ENCODE measurements around the gene SWAP70.
A peak's percentile ranks its signal among the peaks of the same experiment; 100 is the strongest.

The SWAP70 gene

GRCh38 chr11:9787981-9788521 lies 124.2 kb downstream of the SWAP70 start:
- H3K4me3 ChIP-seq, result no peak overlapping the region
- peaks cover 0 to 76% (median 0%) of the 10 kb centered on the region in 11 experiments; a peak in 8 of 22 replicates for H3K27me3 ChIP-seq
- H3K36me3 ChIP-seq, result peaks cover 0 to 91% (median 0%) of the 10 kb centered on the region in 11 experiments; a peak in 5 of 22 replicates
- H3K27ac ChIP-seq, result peak overlapping the region in 1 of 11 experiments; percentile 38; a peak in 1 of 22 replicates
- TF ChIP-seq Cebpa-rat (IDR thresholded peaks at IDR 0.05), result no peak
- no peak overlapping the region; a peak in 1 of 22 replicates for H3K9ac ChIP-seq
- H3K4me2 ChIP-seq, result peak overlapping the region; percentile 48 to 76 (median 67)
- H4K20me1 ChIP-seq, result peaks cover 0 to 60% (median 13%) of the 10 kb centered on the region in 11 experiments; a peak in 11 of 22 replicates
- H3K9me3 ChIP-seq (replicated peaks in 1 of 11), result peaks cover 0 to 10% (median 0%) of the 10 kb centered on the region in 11 experiments; a peak in 1 of 22 replicates
- H3K4me1 ChIP-seq, result peaks cover 21 to 29% (median 27%) of the 10 kb centered on the region in 10 experiments

GRCh38 chr11:9789910-9790309 lies 126.0 kb downstream of the SWAP70 start:
- Histone ChIP-seq H3K27me3 (peaks cover 0 to 58% (median 0%) of the 10 kb centered on the region in 11 experiments; a peak in 8 of 22 replicates), H3K9ac (no peak overlapping the region), H3K9me3 (replicated peaks in 1 of 11) (peaks cover 0 to 10% (median 0%) of the 10 kb centered on the region in 11 experiments; a peak in 1 of 22 replicates), H3K4me3 (no peak overlapping the region), H4K20me1 (peaks cover 0 to 43% (median 8%) of the 10 kb centered on the region in 11 experiments; a peak in 10 of 22 replicates), H3K4me2 (peak overlapping the region in 9 of 11 experiments; percentile 17 to 75 (median 67); a peak in 12 of 22 replicates), H3K36me3 (peaks cover 0 to 91% (median 0%) of the 10 kb centered on the region in 11 experiments; a peak in 5 of 22 replicates), H3K27ac (no peak overlapping the region), H3K4me1 (peaks cover 21 to 29% (median 27%) of the 10 kb centered on the region in 10 experiments)
- TF ChIP-seq Cebpa-rat (IDR thresholded peaks at IDR 0.05), result no peak

DNA sequence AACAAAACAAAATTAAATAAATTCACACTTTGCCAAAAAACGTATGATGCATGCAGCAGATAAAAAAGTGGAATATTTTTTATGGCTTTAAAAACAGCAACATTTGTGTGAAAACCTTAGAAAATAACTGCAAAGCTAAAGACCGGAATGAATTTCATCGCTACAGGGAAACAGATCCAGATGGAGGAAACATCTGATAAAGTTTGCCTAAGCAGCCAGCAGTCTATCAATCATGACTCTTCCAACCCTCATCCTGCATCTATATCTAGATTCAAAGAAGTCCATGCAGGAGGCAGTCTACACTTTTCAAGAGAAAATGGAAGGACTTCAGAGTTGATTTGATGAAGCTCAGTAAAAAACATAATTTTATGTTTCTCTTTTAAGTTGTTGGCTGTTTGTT lies 126.8 kb downstream of the SWAP70 start:
- Histone ChIP-seq H3K9ac (no peak overlapping the region), H3K36me3 (peaks cover 0 to 91% (median 0%) of the 10 kb centered on the region in 11 experiments; a peak in 5 of 22 replicates), H3K27ac (no peak overlapping the region), H3K4me1 (peaks cover 21 to 29% (median 27%) of the 10 kb centered on the region in 10 experiments), H3K27me3 (peaks cover 0 to 50% (median 0%) of the 10 kb centered on the region in 11 experiments; a peak in 7 of 22 replicates), H3K4me2 (no peak overlapping the region), H4K20me1 (peaks cover 0 to 36% (median 8%) of the 10 kb centered on the region in 11 experiments; a peak in 10 of 22 replicates), H3K9me3 (replicated peaks in 1 of 11) (peaks cover 0 to 10% (median 0%) of the 10 kb centered on the region in 11 experiments; a peak in 1 of 22 replicates), H3K4me3 (no peak overlapping the region)
- no peak for TF ChIP-seq Cebpa-rat (IDR thresholded peaks at IDR 0.05)

DNA sequence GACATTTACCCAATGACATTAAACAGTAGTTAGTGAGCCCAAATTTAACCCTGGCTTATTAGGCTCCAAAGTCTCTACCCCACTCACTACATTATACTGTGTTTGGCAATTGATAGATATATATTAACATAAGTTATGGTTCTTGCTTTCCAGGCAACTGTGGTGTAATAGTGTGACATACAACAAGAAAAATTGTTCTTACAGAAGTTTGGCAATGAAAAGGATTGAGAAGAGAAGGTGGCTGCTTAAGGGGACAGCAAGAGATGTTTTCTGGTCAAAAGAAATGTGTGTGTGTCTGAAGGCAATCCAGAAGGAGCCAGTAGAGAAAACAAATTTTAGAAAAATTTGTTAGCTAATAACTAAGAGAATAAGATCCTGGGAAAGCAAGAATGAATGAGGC lies 132.4 kb downstream of the SWAP70 start:
- no peak overlapping the region for H3K9ac ChIP-seq
- TF ChIP-seq Cebpa-rat (IDR thresholded peaks at IDR 0.05), result no peak
- peaks cover 0 to 13% (median 0%) of the 10 kb centered on the region in 11 experiments; a peak in 4 of 22 replicates for H3K27me3 ChIP-seq
- peaks cover 0 to 8% (median 3%) of the 10 kb centered on the region in 10 experiments; a peak in 7 of 20 replicates for H3K4me1 ChIP-seq
- no peak overlapping the region for H3K4me3 ChIP-seq
- no peak overlapping the region for H3K27ac ChIP-seq
- H3K36me3 ChIP-seq, result peaks cover 0 to 74% (median 0%) of the 10 kb centered on the region in 11 experiments; a peak in 4 of 22 replicates
- H3K4me2 ChIP-seq, result no peak overlapping the region
- peaks cover 0 to 10% (median 0%) of the 10 kb centered on the region in 11 experiments; a peak in 1 of 22 replicates for H3K9me3 ChIP-seq (replicated peaks in 1 of 11)
- no peaks in the 10 kb centered on the region; a peak in 1 of 22 replicates for H4K20me1 ChIP-seq

GRCh38 chr11:9796854-9797253 lies 133.0 kb downstream of the SWAP70 start:
- no peak overlapping the region for H3K9ac ChIP-seq
- peak overlapping the region in 4 of 11 experiments; percentile 5 to 44 (median 34); a peak in 1 of 22 replicates for H3K4me2 ChIP-seq
- H3K27me3 ChIP-seq, result peaks cover 0 to 7% (median 0%) of the 10 kb centered on the region in 11 experiments; a peak in 1 of 22 replicates
- H3K9me3 ChIP-seq (replicated peaks in 1 of 11), result peaks cover 0 to 8% (median 0%) of the 10 kb centered on the region in 11 experiments; a peak in 1 of 22 replicates
- no peak overlapping the region for H3K27ac ChIP-seq
- TF ChIP-seq Cebpa-rat (IDR thresholded peaks at IDR 0.05), result no peak
- peaks cover 0 to 69% (median 0%) of the 10 kb centered on the region in 11 experiments; a peak in 4 of 22 replicates for H3K36me3 ChIP-seq
- peaks cover 0 to 8% (median 3%) of the 10 kb centered on the region in 10 experiments; a peak in 7 of 20 replicates for H3K4me1 ChIP-seq
- no peak overlapping the region for H3K4me3 ChIP-seq
- no peaks in the 10 kb centered on the region for H4K20me1 ChIP-seq

DNA sequence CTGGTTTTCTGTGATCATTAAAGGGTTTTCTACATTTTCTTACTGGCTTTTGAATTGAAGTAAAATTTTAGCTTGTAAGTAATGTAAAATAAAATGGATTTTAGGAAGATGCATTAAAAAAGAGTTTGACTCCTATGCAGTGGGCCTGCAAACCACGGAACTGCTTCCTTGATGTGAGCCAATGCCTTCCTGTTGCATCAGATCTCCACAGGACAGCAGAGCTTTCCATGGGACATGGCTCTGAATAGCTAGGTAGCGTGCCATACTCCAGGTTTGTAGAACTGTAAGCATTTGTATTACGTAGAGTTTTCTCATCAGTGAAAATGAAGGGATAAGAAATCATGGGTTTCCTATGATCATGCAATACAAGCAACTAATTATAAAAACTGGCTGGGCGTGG lies 133.4 kb downstream of the SWAP70 start:
- H3K9me3 ChIP-seq (replicated peaks in 1 of 11), result peaks cover 0 to 5% (median 0%) of the 10 kb centered on the region in 11 experiments; a peak in 1 of 22 replicates
- peak overlapping the region in 7 of 11 experiments; percentile 1 to 44 (median 25); a peak in 4 of 22 replicates for H3K4me2 ChIP-seq
- H4K20me1 ChIP-seq, result no peaks in the 10 kb centered on the region
- TF ChIP-seq Cebpa-rat (IDR thresholded peaks at IDR 0.05), result 0 out of 22 replicates have a peak, but pooled peaks of 1 of the 11 experiments have one; percentile 12
- H3K9ac ChIP-seq, result no peak overlapping the region
- H3K4me3 ChIP-seq, result no peak overlapping the region
- 0 out of 22 replicates have a peak, but pooled peaks cover 0 to 3% (median 0%) of the 10 kb centered on the region in 11 experiments for H3K27me3 ChIP-seq
- peaks cover 0 to 8% (median 3%) of the 10 kb centered on the region in 10 experiments; a peak in 7 of 20 replicates for H3K4me1 ChIP-seq
- no peak overlapping the region for H3K27ac ChIP-seq
- H3K36me3 ChIP-seq, result peaks cover 0 to 67% (median 0%) of the 10 kb centered on the region in 11 experiments; a peak in 4 of 22 replicates

GRCh38 chr11:9799886-9800285 lies 136.0 kb downstream of the SWAP70 start:
- Histone ChIP-seq H3K4me2 (no peak overlapping the region), H4K20me1 (no peaks in the 10 kb centered on the region), H3K36me3 (peaks cover 0 to 54% (median 0%) of the 10 kb centered on the region in 11 experiments; a peak in 4 of 22 replicates), H3K27me3 (no peaks in the 10 kb centered on the region), H3K4me3 (no peak overlapping the region), H3K4me1 (peaks cover 0 to 8% (median 3%) of the 10 kb centered on the region in 10 experiments; a peak in 7 of 20 replicates), H3K9me3 (replicated peaks in 1 of 11) (no peaks in the 10 kb centered on the region), H3K27ac (no peak overlapping the region), H3K9ac (no peak overlapping the region)
- TF ChIP-seq Cebpa-rat (IDR thresholded peaks at IDR 0.05), result no peak

DNA sequence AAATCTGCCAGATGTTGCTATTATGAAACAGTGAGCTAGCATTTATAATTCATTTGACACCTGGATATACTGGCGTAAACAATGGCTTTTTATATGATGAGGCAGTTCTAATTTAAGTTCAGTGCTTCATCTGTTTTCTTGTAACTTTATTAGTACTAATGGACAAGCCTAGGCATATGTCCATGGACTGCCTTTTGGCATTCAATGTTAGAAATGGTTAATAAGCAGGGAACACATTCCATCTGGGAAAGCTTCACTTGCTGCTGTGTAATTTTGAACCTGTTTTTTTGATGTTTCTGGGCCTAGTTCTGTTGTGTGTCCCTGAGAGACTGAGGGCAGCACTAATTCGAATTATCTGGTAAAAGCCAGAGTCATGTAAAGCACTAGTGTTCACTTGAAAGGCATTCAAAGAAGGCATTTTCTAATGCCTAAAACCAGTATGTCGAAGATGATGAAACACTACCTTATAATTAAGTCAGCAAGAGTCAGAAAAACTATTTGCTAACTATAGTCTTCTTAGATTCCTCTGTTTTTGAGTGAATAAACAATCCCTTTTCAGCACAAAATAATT lies 138.5 kb downstream of the SWAP70 start:
- no peaks in the 10 kb centered on the region for H3K27me3 ChIP-seq
- H3K27ac ChIP-seq, result no peak overlapping the region
- peaks cover 0 to 56% (median 2%) of the 10 kb centered on the region in 11 experiments; a peak in 9 of 22 replicates for H3K36me3 ChIP-seq
- H3K9ac ChIP-seq, result no peak overlapping the region
- no peaks in the 10 kb centered on the region for H4K20me1 ChIP-seq
- no peak for TF ChIP-seq Cebpa-rat (IDR thresholded peaks at IDR 0.05)
- peaks cover 0 to 3% (median 1%) of the 10 kb centered on the region in 10 experiments; a peak in 7 of 20 replicates for H3K4me1 ChIP-seq
- H3K4me3 ChIP-seq, result no peak overlapping the region
- no peak overlapping the region for H3K4me2 ChIP-seq
- H3K9me3 ChIP-seq (replicated peaks in 1 of 11), result peaks cover 0 to 5% (median 4%) of the 10 kb centered on the region in 11 experiments; a peak in 10 of 22 replicates
